Measurements from ENCODE around the gene ANKRD35. TPM values are rescaled to one million over a fixed set of nuclear protein-coding genes. Genes with fewer than 3 reads are reported as not detected.
A peak's percentile ranks its signal among the peaks of the same experiment; 100 is the strongest.

The ANKRD35 gene
- total RNA-seq, 1 experiment from 2014 or later = 0.34 TPM

- CTCF ChIA-PET = no interaction called here
- H3K4me3 ChIP-seq (ENCODE audit: low read depth, low read length) = no peak overlapping the region
- peaks cover 8% of the 10 kb centered on the region for H3K4me1 ChIP-seq
- BruUV-seq (replicated peaks) = no TSS peak
- POLR2A ChIA-PET = interaction anchor here (1.6 kb wide), 1 partner anchor 29 kb away, joined by 5 read pairs; the partner anchor contains the start of gene PIAS3
- Mint-ChIP-seq H3K4me1 (ENCODE audit: low read depth, unreplicated experiment) (peaks cover 17% of the 10 kb centered on the region), H3K27me3 (ENCODE audit: insufficient read depth, unreplicated experiment) (peaks cover 17% of the 10 kb centered on the region), H3K27ac (ENCODE audit: unreplicated experiment) (no peak overlapping the region), H3K36me3 (ENCODE audit: insufficient read depth, unreplicated experiment) (no peaks in the 10 kb centered on the region), H3K9me3 (ENCODE audit: unreplicated experiment) (no peaks in the 10 kb centered on the region), H3K4me3 (ENCODE audit: unreplicated experiment) (peak overlapping the region; percentile 76)
- H3K36me3 ChIP-seq (ENCODE audit: control insufficient read depth, insufficient read depth, low read length) = no peaks in the 10 kb centered on the region
- no peaks in the 10 kb centered on the region for H3K9me3 ChIP-seq
- H3K27me3 ChIP-seq (replicated peaks; ENCODE audit: control insufficient read depth, insufficient read depth, low read length) = 0 out of 2 replicates have a peak, but pooled peaks cover 2% of the 10 kb centered on the region
- no peak for DNase-seq
- intact Hi-C loops (cut with micrococcal nuclease; ENCODE audit: unreplicated experiment) = no loop called here
- TF ChIP-seq, protein P1, sequence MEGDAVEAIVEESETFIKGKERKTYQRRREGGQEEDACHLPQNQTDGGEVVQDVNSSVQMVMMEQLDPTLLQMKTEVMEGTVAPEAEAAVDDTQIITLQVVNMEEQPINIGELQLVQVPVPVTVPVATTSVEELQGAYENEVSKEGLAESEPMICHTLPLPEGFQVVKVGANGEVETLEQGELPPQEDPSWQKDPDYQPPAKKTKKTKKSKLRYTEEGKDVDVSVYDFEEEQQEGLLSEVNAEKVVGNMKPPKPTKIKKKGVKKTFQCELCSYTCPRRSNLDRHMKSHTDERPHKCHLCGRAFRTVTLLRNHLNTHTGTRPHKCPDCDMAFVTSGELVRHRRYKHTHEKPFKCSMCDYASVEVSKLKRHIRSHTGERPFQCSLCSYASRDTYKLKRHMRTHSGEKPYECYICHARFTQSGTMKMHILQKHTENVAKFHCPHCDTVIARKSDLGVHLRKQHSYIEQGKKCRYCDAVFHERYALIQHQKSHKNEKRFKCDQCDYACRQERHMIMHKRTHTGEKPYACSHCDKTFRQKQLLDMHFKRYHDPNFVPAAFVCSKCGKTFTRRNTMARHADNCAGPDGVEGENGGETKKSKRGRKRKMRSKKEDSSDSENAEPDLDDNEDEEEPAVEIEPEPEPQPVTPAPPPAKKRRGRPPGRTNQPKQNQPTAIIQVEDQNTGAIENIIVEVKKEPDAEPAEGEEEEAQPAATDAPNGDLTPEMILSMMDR (IDR thresholded peaks at IDR 0.05; ENCODE audit: insufficient read depth in 1 of 2, low read depth in 1 of 2, low read length in 1 of 2, severe bottlenecking in 1 of 2, unreplicated experiment in 1 of 2) = no peak
These were observed 2.0 kb upstream of the ANKRD35 start for GRCh38 chr1:145887631-145888030.

GRCh38 chr1:145886816-145887215 lies 1.1 kb upstream of the ANKRD35 start:
- H3K36me3 ChIP-seq (ENCODE audit: control insufficient read depth, insufficient read depth, low read length) = no peaks in the 10 kb centered on the region
- ChIA-PET POLR2A (no interaction called here), CTCF (no interaction called here)
- no peaks in the 10 kb centered on the region for H3K9me3 Mint-ChIP-seq (ENCODE audit: unreplicated experiment)
- peaks cover 17% of the 10 kb centered on the region for H3K27me3 Mint-ChIP-seq (ENCODE audit: insufficient read depth, unreplicated experiment)
- H3K4me3 Mint-ChIP-seq (ENCODE audit: unreplicated experiment) = peak overlapping the region; percentile 76
- no peak for DNase-seq
- H3K9me3 ChIP-seq = no peaks in the 10 kb centered on the region
- intact Hi-C loops (cut with micrococcal nuclease; ENCODE audit: unreplicated experiment) = no loop called here
- peaks cover 8% of the 10 kb centered on the region for H3K4me1 ChIP-seq
- BruUV-seq (replicated peaks) = no TSS peak
- H3K27me3 ChIP-seq (replicated peaks; ENCODE audit: control insufficient read depth, insufficient read depth, low read length) = 0 out of 2 replicates have a peak, but pooled peaks cover 2% of the 10 kb centered on the region
- H3K27ac Mint-ChIP-seq (ENCODE audit: unreplicated experiment) = no peak overlapping the region
- no peaks in the 10 kb centered on the region for H3K36me3 Mint-ChIP-seq (ENCODE audit: insufficient read depth, unreplicated experiment)
- H3K4me3 ChIP-seq (ENCODE audit: low read depth, low read length) = no peak overlapping the region
- TF ChIP-seq, protein P1 (IDR thresholded peaks at IDR 0.05; ENCODE audit: insufficient read depth in 1 of 2, low read depth in 1 of 2, low read length in 1 of 2, severe bottlenecking in 1 of 2, unreplicated experiment in 1 of 2) = no peak
- peaks cover 10% of the 10 kb centered on the region for H3K4me1 Mint-ChIP-seq (ENCODE audit: low read depth, unreplicated experiment)

GRCh38 chr1:145886390-145886789 lies 724 bp upstream of the ANKRD35 start:
- H3K4me1 Mint-ChIP-seq (ENCODE audit: low read depth, unreplicated experiment) = peaks cover 10% of the 10 kb centered on the region
- 0 out of 2 replicates have a peak, but pooled peaks cover 2% of the 10 kb centered on the region for H3K27me3 ChIP-seq (replicated peaks; ENCODE audit: control insufficient read depth, insufficient read depth, low read length)
- intact Hi-C loops (cut with micrococcal nuclease; ENCODE audit: unreplicated experiment) = no loop called here
- H3K9me3 ChIP-seq = no peaks in the 10 kb centered on the region
- H3K27me3 Mint-ChIP-seq (ENCODE audit: insufficient read depth, unreplicated experiment) = peaks cover 17% of the 10 kb centered on the region
- DNase-seq = no peak
- H3K4me3 Mint-ChIP-seq (ENCODE audit: unreplicated experiment) = peak overlapping the region; percentile 76
- TF ChIP-seq, protein P1 (IDR thresholded peaks at IDR 0.05; ENCODE audit: insufficient read depth in 1 of 2, low read depth in 1 of 2, low read length in 1 of 2, severe bottlenecking in 1 of 2, unreplicated experiment in 1 of 2) = no peak
- POLR2A ChIA-PET = no interaction called here
- CTCF ChIA-PET = interaction anchor here (0.6 to 1.4 kb wide), 3 partner anchors 10 to 150 kb away, joined by 3 to 4 read pairs (median 3); partner anchors contain the start of gene PIAS3
- no TSS peak for BruUV-seq (replicated peaks)
- H3K4me3 ChIP-seq (ENCODE audit: low read depth, low read length) = peak overlapping the region; percentile 70
- no peak overlapping the region for H3K27ac Mint-ChIP-seq (ENCODE audit: unreplicated experiment)
- H3K36me3 ChIP-seq (ENCODE audit: control insufficient read depth, insufficient read depth, low read length) = no peaks in the 10 kb centered on the region
- no peaks in the 10 kb centered on the region for H3K9me3 Mint-ChIP-seq (ENCODE audit: unreplicated experiment)
- H3K4me1 ChIP-seq = peaks cover 8% of the 10 kb centered on the region
- H3K36me3 Mint-ChIP-seq (ENCODE audit: insufficient read depth, unreplicated experiment) = no peaks in the 10 kb centered on the region

Measured in Caco-2 (cell line).